Measurements from ENCODE around the gene PPP4R2.

PPP4R2 gene

GRCh38 chr3:73028803-73029202 lies 32.2 kb downstream of the PPP4R2 start:
- ChIA-PET CTCF (no interaction called here), POLR2A (no interaction called here)
- TF ChIP-seq ZNF384 (IDR thresholded peaks at IDR 0.05): no peak
- no peak for TF ChIP-seq SUZ12 (IDR thresholded peaks at IDR 0.05)
- TF ChIP-seq FOXM1 (IDR thresholded peaks at IDR 0.05; ENCODE audit: borderline replicate concordance): no peak
- no peak for TF ChIP-seq FOXK2 (IDR thresholded peaks at IDR 0.05)
- no peak for TF ChIP-seq HDGF (IDR thresholded peaks at IDR 0.05; ENCODE audit: borderline replicate concordance)
- TF ChIP-seq BHLHE40 (IDR thresholded peaks at IDR 0.05; ENCODE audit: borderline replicate concordance): no peak
- no peak for TF ChIP-seq ARNT (IDR thresholded peaks at IDR 0.05)
- TF ChIP-seq SP1 (IDR thresholded peaks at IDR 0.05): no peak
- DNase-seq (ENCODE audit: extremely low spot score): no peak

DNA sequence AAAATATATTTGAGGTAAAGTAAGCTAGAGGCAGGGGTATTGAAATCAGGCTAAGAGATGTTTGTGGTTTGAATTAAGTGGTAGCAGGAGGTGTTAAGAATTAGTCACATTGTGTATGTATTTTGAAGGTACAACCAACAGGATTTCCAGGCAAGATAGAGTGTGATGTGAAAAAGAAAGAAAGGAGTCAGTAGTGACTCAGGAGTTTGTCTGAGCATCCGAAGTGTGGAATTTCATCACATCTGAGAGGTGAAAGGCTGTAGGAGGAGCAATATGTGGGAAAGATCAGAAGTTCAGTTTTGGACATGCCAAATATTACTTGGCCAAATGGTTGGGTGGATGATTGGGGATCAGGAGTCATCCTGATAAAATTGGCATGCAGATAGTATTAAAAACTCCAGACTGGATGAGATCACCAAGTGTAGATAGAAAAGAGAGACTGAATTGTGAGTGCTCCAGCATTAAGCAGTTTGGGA lies 32.7 kb downstream of the PPP4R2 start:
- TF ChIP-seq ELF4 (IDR thresholded peaks at IDR 0.05) (no peak), LEF1 (IDR thresholded peaks at IDR 0.05; ENCODE audit: borderline replicate concordance) (no peak), ARNT (IDR thresholded peaks at IDR 0.05) (no peak), BHLHE40 (IDR thresholded peaks at IDR 0.05; ENCODE audit: borderline replicate concordance) (no peak), ZNF384 (IDR thresholded peaks at IDR 0.05) (no peak), FOXK2 (IDR thresholded peaks at IDR 0.05) (no peak), NFRKB (IDR thresholded peaks at IDR 0.05) (no peak), TARDBP (IDR thresholded peaks at IDR 0.05) (no peak), CTBP1 (IDR thresholded peaks at IDR 0.05; ENCODE audit: borderline replicate concordance) (no peak)
- DNase-seq (ENCODE audit: extremely low spot score): no peak
- POLR2A ChIA-PET: no interaction called here
- CTCF ChIA-PET: no interaction called here

GRCh38 chr3:73030073-73030597 lies 33.5 kb downstream of the PPP4R2 start:
- POLR2A ChIA-PET: no interaction called here
- CTCF ChIA-PET: interaction anchor here (0.6 kb wide), 1 partner anchor 9 kb away, joined by 3 read pairs; no protein-coding TSS in a partner anchor
- no peak for TF ChIP-seq FOXM1 (IDR thresholded peaks at IDR 0.05; ENCODE audit: borderline replicate concordance)
- TF ChIP-seq SUZ12 (IDR thresholded peaks at IDR 0.05): no peak
- no peak for TF ChIP-seq HDGF (IDR thresholded peaks at IDR 0.05; ENCODE audit: borderline replicate concordance)
- no peak for TF ChIP-seq SP1 (IDR thresholded peaks at IDR 0.05)
- no peak for TF ChIP-seq ZNF384 (IDR thresholded peaks at IDR 0.05)
- no peak for DNase-seq (ENCODE audit: extremely low spot score)

- CTCF ChIA-PET: no interaction called here
- no peak for TF ChIP-seq FOXK2 (IDR thresholded peaks at IDR 0.05)
- no peak for TF ChIP-seq FOXM1 (IDR thresholded peaks at IDR 0.05; ENCODE audit: borderline replicate concordance)
- TF ChIP-seq ZNF384 (IDR thresholded peaks at IDR 0.05): no peak
- TF ChIP-seq SUZ12 (IDR thresholded peaks at IDR 0.05): no peak
- TF ChIP-seq FOXA1 (IDR thresholded peaks at IDR 0.05): no peak
- no peak for TF ChIP-seq TARDBP (IDR thresholded peaks at IDR 0.05)
- no peak for TF ChIP-seq NFRKB (IDR thresholded peaks at IDR 0.05)
- no peak for TF ChIP-seq ARNT (IDR thresholded peaks at IDR 0.05)
- no peak for TF ChIP-seq HDGF (IDR thresholded peaks at IDR 0.05; ENCODE audit: borderline replicate concordance)
- TF ChIP-seq L3MBTL2 (conservative IDR thresholded peaks at IDR 0.05): no peak
- TF ChIP-seq LEF1 (IDR thresholded peaks at IDR 0.05; ENCODE audit: borderline replicate concordance): no peak
- TF ChIP-seq CTBP1 (IDR thresholded peaks at IDR 0.05; ENCODE audit: borderline replicate concordance): no peak
- no peak for TF ChIP-seq ELF4 (IDR thresholded peaks at IDR 0.05)
- no peak for TF ChIP-seq SP1 (IDR thresholded peaks at IDR 0.05)
- TF ChIP-seq PKNOX1 (IDR thresholded peaks at IDR 0.05): no peak
- no peak for TF ChIP-seq BHLHE40 (IDR thresholded peaks at IDR 0.05; ENCODE audit: borderline replicate concordance)
- DNase-seq (ENCODE audit: extremely low spot score): no peak
- POLR2A ChIA-PET: no interaction called here
Measured at GRCh38 chr3:73031573-73032103, 35.0 kb downstream of the PPP4R2 start.

- CTCF ChIA-PET: no interaction called here
- TF ChIP-seq ELF4 (IDR thresholded peaks at IDR 0.05) (no peak), TARDBP (IDR thresholded peaks at IDR 0.05) (no peak), SP1 (IDR thresholded peaks at IDR 0.05) (no peak), ARNT (IDR thresholded peaks at IDR 0.05) (no peak), HDGF (IDR thresholded peaks at IDR 0.05; ENCODE audit: borderline replicate concordance) (no peak), LEF1 (IDR thresholded peaks at IDR 0.05; ENCODE audit: borderline replicate concordance) (no peak), NFRKB (IDR thresholded peaks at IDR 0.05) (no peak), PKNOX1 (IDR thresholded peaks at IDR 0.05) (no peak), FOXK2 (IDR thresholded peaks at IDR 0.05) (no peak), SUZ12 (IDR thresholded peaks at IDR 0.05) (no peak)
- POLR2A ChIA-PET: no interaction called here
- no peak for DNase-seq (ENCODE audit: extremely low spot score)
Measured at GRCh38 chr3:73036694-73037591, 40.3 kb downstream of the PPP4R2 start.

GRCh38 chr3:73041537-73041936 lies 44.9 kb downstream of the PPP4R2 start:
- no peak for TF ChIP-seq FOXK2 (IDR thresholded peaks at IDR 0.05)
- no peak for TF ChIP-seq NFRKB (IDR thresholded peaks at IDR 0.05)
- TF ChIP-seq SP1 (IDR thresholded peaks at IDR 0.05): no peak
- no peak for TF ChIP-seq ARNT (IDR thresholded peaks at IDR 0.05)
- no peak for TF ChIP-seq L3MBTL2 (conservative IDR thresholded peaks at IDR 0.05)
- TF ChIP-seq PKNOX1 (IDR thresholded peaks at IDR 0.05): no peak
- no peak for TF ChIP-seq FOXA1 (IDR thresholded peaks at IDR 0.05)
- TF ChIP-seq LEF1 (IDR thresholded peaks at IDR 0.05; ENCODE audit: borderline replicate concordance): no peak
- no peak for TF ChIP-seq CTBP1 (IDR thresholded peaks at IDR 0.05; ENCODE audit: borderline replicate concordance)
- POLR2A ChIA-PET: no interaction called here
- no peak for DNase-seq (ENCODE audit: extremely low spot score)
- CTCF ChIA-PET: interaction anchor here (0.5 kb wide), 1 partner anchor 354 kb away, joined by 3 read pairs; no protein-coding TSS in a partner anchor
